NCI-H146 treated with DMSO at 0.1 percent for 48 hours (cell line): ENCODE measurements around the gene COG8.
"Not testable (repeated sequence)": the region's sequence is repeated elsewhere in the genome, so short reads cannot be mapped to it uniquely, and the experiment has no call there.

Experiments
- DNase-seq: peaks from one replicate; lab custom pipeline; 2025; ENCODE audit not compliant: unreplicated experiment; lab: John Stamatoyannopoulos, UW

COG8 gene

DNA sequence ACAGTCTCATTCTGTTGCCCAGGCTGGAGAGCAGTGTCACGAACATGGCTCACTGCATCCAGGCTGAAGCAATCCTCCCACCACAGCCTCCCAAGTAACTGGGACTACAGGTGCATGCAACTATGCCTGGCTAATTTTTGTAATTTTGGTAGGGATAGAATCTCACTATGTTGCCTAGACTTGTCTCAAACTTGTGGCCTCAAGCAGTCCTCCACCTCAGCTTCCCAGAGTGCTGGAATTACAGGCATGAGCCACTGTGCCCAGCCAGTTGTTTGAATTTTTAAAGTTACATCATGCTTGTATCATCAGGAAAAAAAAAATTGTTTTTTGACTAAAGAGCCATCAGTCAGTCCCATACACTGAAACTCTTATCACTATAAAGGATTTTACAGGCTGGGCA is 45.3 kb downstream of the COG8 start:
- DNase-seq, result no peak

DNA sequence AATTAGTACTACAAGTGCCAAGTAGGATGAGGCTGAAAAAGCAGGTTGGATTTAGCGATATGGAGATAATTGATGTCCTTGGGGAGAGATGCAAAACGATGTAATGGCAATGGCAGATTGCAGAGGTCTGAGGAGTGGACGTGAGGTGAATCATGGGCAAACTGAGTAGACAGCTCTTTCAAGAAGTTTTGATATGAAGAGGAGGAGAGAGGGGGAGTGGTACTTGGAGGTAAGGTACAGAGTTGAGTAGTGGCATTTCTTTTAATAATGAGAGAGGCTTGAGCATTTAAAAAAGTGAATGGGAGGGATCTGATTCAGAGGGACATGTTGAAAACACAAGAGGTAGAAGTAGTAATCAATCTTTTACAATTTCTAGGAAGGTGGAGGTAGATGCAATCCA is 46.0 kb downstream of the COG8 start:
- DNase-seq, result no peak

DNA sequence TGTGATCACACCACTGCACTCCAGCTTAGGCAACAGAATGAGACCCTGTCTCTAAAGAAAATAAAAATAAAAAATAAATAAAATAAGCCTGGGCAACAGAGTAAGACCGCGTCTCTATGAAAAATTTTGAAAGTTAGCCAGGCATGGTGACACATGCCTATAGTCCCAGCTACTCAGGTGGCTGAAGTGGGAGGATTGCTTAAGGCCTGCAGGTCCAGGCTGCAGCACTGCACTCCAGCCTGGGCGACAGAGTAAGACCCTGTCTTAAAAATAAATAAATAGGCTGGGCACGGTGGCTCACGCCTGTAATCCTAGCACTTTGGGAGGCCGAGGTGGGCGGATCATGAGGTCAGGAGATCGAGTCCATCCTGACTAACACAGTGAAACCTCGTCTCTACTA is 47.7 kb downstream of the COG8 start:
- DNase-seq, result not testable (repeated sequence)

- DNase-seq, result peak; percentile 7
Observed at GRCh38 chr16:69286941-69287713, 52.2 kb downstream of the COG8 start.

DNA sequence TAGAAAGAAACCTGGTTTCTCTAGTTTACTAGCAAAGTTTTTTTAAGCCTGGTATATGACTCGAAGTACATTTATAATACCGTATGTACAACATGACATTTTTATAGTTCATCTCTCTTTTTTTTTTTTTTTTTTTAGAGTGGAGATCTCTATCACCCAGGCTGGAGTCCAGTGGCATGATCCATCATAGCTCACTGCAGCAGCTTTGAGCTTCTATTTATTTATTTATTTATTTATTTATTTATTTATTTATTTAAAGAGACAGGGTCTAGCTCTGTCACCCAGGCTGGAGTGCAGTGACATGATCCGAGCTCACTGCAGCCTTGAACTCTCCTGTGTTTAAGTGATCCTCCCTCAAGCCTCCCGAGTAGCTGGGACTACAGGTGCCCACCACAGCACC is 54.1 kb downstream of the COG8 start:
- no peak for DNase-seq

DNA sequence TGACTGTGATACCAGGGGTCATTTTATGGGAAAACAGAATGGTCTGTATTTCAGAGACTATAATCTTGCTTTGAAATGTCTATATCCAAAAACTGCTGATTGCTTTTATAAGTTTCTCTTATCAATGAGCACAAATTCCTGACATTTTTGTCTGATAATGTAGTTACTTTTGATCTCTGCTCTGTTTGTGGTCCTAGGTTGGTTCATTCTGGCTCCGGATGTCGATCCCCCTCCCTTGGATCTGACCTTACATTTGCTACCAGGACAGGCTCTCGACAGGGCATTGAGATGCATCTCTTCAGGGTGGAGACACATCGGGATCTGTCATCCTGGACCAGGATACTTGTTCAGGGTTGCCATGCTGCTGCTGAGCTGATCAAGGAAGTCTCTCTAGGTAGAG is 55.5 kb downstream of the COG8 start:
- no peak for DNase-seq

DNA sequence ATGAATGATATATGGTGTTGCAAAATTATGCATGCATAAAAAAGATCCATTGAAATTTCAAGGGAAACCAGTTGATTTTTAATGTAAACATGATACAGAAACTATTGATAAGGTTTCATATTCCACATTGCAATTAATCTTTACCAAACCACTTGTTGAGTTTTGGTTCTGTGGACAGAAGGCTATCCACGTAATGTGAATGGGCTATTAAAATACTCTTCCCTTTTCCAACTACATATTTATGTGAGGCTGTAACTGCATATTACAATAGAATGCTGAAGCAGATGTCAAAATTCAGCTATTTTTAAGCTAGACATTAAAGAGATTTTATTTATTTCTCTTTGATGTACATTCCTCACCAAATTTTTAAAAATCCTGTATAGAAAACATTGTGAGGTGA is 62.0 kb downstream of the COG8 start:
- DNase-seq, result no peak
